ENCODE results near the gene MTR.

DNA sequence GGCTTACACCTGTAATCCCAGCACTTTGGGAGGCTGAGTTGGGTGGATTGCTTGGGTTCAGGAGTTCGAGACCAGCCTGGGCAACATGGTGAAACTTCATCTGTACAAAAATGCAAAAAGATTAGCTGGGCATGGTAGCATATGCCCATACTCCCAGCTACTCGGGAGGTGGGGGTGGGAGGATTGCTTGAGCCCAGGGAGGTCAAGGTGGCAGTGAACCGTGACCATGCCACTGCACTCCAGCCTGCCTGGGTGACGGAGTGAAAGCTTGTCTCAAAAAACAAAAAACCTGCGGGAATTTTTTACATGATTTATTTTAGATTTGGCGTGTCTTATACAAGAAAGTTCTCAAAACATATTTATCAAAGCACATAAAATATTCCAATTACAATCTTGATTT, 27.8 kb upstream of the MTR start:
- TF ChIP-seq, protein P1, sequence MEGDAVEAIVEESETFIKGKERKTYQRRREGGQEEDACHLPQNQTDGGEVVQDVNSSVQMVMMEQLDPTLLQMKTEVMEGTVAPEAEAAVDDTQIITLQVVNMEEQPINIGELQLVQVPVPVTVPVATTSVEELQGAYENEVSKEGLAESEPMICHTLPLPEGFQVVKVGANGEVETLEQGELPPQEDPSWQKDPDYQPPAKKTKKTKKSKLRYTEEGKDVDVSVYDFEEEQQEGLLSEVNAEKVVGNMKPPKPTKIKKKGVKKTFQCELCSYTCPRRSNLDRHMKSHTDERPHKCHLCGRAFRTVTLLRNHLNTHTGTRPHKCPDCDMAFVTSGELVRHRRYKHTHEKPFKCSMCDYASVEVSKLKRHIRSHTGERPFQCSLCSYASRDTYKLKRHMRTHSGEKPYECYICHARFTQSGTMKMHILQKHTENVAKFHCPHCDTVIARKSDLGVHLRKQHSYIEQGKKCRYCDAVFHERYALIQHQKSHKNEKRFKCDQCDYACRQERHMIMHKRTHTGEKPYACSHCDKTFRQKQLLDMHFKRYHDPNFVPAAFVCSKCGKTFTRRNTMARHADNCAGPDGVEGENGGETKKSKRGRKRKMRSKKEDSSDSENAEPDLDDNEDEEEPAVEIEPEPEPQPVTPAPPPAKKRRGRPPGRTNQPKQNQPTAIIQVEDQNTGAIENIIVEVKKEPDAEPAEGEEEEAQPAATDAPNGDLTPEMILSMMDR (IDR thresholded peaks at IDR 0.05) = no peak
- TF ChIP-seq POLR2A (IDR thresholded peaks at IDR 0.05) = no peak

Data from lower leg skin (tissue), 3 donors.